Stromal cell of bone marrow (primary cell): ENCODE data around the gene CHGA.

Experiments used
- DNase-seq: peaks from one replicate; pipeline ENCODE4 v3.0.0-alpha.2; 2012; ENCODE audit warnings: low read depth

The CHGA gene

GRCh38 chr14:92962031-92962830, 39.3 kb downstream of the CHGA start:
- DNase-seq = no peak

GRCh38 chr14:92962831-92963095, 39.8 kb downstream of the CHGA start:
- DNase-seq = no peak

GRCh38 chr14:92963301-92964123, 40.6 kb downstream of the CHGA start:
- no peak for DNase-seq

GRCh38 chr14:92964124-92965109, 41.5 kb downstream of the CHGA start:
- no peak for DNase-seq

GRCh38 chr14:92965281-92965680, 42.3 kb downstream of the CHGA start:
- no peak for DNase-seq

GRCh38 chr14:92967346-92967926, 44.5 kb downstream of the CHGA start:
- DNase-seq = peak; percentile 23

GRCh38 chr14:92968291-92969020, 45.5 kb downstream of the CHGA start:
- no peak for DNase-seq

- DNase-seq = no peak
These were observed 46.5 kb downstream of the CHGA start for GRCh38 chr14:92969430-92969829.

- DNase-seq = no peak
These were observed 46.9 kb downstream of the CHGA start for GRCh38 chr14:92969871-92970270.

GRCh38 chr14:92970271-92970670, 47.3 kb downstream of the CHGA start:
- DNase-seq = no peak

- no peak for DNase-seq
These were observed 48.7 kb downstream of the CHGA start for GRCh38 chr14:92971601-92972180.

GRCh38 chr14:92973261-92973797, 50.4 kb downstream of the CHGA start:
- DNase-seq = peak; percentile 64

GRCh38 chr14:92973798-92974372, 50.9 kb downstream of the CHGA start:
- DNase-seq = no peak

- no peak for DNase-seq
These were observed 51.8 kb downstream of the CHGA start for GRCh38 chr14:92974541-92975345.

- DNase-seq = no peak
These were observed 53.3 kb downstream of the CHGA start for GRCh38 chr14:92976268-92976667.

- no peak for DNase-seq
These were observed 55.5 kb downstream of the CHGA start for GRCh38 chr14:92978229-92979021.

GRCh38 chr14:92980866-92981265, 57.9 kb downstream of the CHGA start:
- DNase-seq = no peak

GRCh38 chr14:92981726-92982125, 58.8 kb downstream of the CHGA start:
- DNase-seq = no peak

- DNase-seq = no peak
These were observed 60.0 kb downstream of the CHGA start for GRCh38 chr14:92982956-92983355.
